SK-N-SH (cell line): ENCODE data around the gene ZNF133. TPM values are rescaled to one million over a fixed set of nuclear protein-coding genes. Genes with fewer than 3 reads are reported as not detected.
A peak's percentile ranks its signal among the peaks of the same experiment; 100 is the strongest.

Experiments used
- CTCF ChIA-PET: fragments of 300-600, 350-600 bp; formaldehyde crosslinking; extraction: SDS; loops from one replicate; lab custom pipeline; 2021; lab: Yijun Ruan, JAX
- POLR2A ChIA-PET: fragments of 350-600 bp; sonication (Branson Sonifier 250); formaldehyde crosslinking; extraction: SDS; loops from one replicate; lab custom pipeline; 2020; ENCODE audit warnings: antibody characterized with exemption, inconsistent platforms; lab: Yijun Ruan, JAX
- DNase-seq: peaks from one replicate; pipeline ENCODE4 v3.0.0; 2012
- H2AFZ ChIP-seq: fragments of 200-600 bp; sonication (generic); 2 replicates; pipeline ENCODE4 v1.8.1; 2016; ENCODE audit warnings: antibody characterized with exemption, mild to moderate bottlenecking, low read depth
- H3F3A ChIP-seq: fragments of 200-600 bp; sonication (generic); replicated peaks from 2 replicates; pipeline ENCODE3; 2016; ENCODE audit warnings: antibody characterized with exemption, mild to moderate bottlenecking; ENCODE audit not compliant: insufficient read depth
- H3K27ac ChIP-seq, 2 experiments: fragments of 200-500 bp in 1 of 2; fragments of 200-600 bp in 1 of 2; sonication (Bioruptor generic) in 1 of 2; sonication (generic), shearing (Covaris generic) in 1 of 2; 2 replicates each; pipeline versions ENCODE4 v1.5.1 to v1.6.1; 2014 to 2016; ENCODE audit warnings: low read depth in 2 of 2, inconsistent platforms in 1 of 2, low read length in 1 of 2, mild to moderate bottlenecking in 1 of 2, mixed read lengths in 1 of 2
- H3K27me3 ChIP-seq: fragments of 200-600 bp; sonication (generic), shearing (Covaris generic); 2 replicates; pipeline ENCODE4 v1.6.1; 2016; ENCODE audit warnings: mixed run types; ENCODE audit not compliant: insufficient read depth
- H3K36me3 ChIP-seq, 2 experiments: fragments of 200-500 bp in 1 of 2; fragments of 200-600 bp in 1 of 2; sonication (Bioruptor generic) in 1 of 2; sonication (generic) in 1 of 2; replicated peaks in 1 of 2; 2 replicates each; pipeline versions ENCODE3 to v1.5.1; 2014 to 2016; ENCODE audit warnings: low read length in 1 of 2, mild to moderate bottlenecking in 1 of 2; ENCODE audit not compliant: insufficient read depth in 2 of 2, control insufficient read depth in 1 of 2
- H3K4me1 ChIP-seq, 2 experiments: fragments of 200-500 bp in 1 of 2; fragments of 200-600 bp in 1 of 2; sonication (Bioruptor generic) in 1 of 2; sonication (generic), shearing (Covaris generic) in 1 of 2; 2 replicates each; pipeline versions ENCODE4 v1.5.1 to v1.6.1; 2014 to 2016; ENCODE audit warnings: low read depth in 1 of 2, low read length in 1 of 2, mixed run types in 1 of 2; ENCODE audit not compliant: insufficient read depth in 2 of 2, control insufficient read depth in 1 of 2
- H3K4me2 ChIP-seq: fragments of 200-600 bp; sonication (generic), shearing (Covaris generic); 2 replicates; pipeline ENCODE4 v1.6.1; 2017; ENCODE audit warnings: mixed run types
- H3K4me3 ChIP-seq, 2 experiments: fragments of 200-500 bp in 1 of 2; fragments of 200-600 bp in 1 of 2; sonication (Bioruptor generic) in 1 of 2; sonication (generic), shearing (Covaris generic) in 1 of 2; 2 replicates each; pipeline versions ENCODE4 v1.5.1 to v1.8.1; 2014 to 2016; ENCODE audit warnings: low read depth in 2 of 2, inconsistent platforms in 1 of 2, low read length in 1 of 2, mild to moderate bottlenecking in 1 of 2, mixed read lengths in 1 of 2, moderate library complexity in 1 of 2
- H3K79me2 ChIP-seq: fragments of 200-600 bp; sonication (generic); 2 replicates; pipeline ENCODE4 v1.8.1; 2017; ENCODE audit warnings: mild to moderate bottlenecking; ENCODE audit not compliant: insufficient read depth
- H3K9ac ChIP-seq: fragments of 200-600 bp; sonication (generic); 2 replicates; pipeline ENCODE4 v1.6.1; 2017; ENCODE audit warnings: mixed run types
- H3K9me2 ChIP-seq: fragments of 200-600 bp; sonication (generic); 2 replicates; pipeline ENCODE4 v1.6.1; 2017; ENCODE audit warnings: mixed run types
- H3K9me3 ChIP-seq: fragments of 200-600 bp; sonication (generic); 2 replicates; pipeline ENCODE4 v1.6.1; 2017; ENCODE audit warnings: mixed run types, mild to moderate bottlenecking, moderate library complexity
- H4K20me1 ChIP-seq: fragments of 200-600 bp; sonication (generic); 2 replicates; pipeline ENCODE4 v1.6.1; 2017; ENCODE audit warnings: mild to moderate bottlenecking, mixed run types; ENCODE audit not compliant: insufficient read depth
- CTCF ChIP-seq: fragments of 200-600 bp; sonication (generic); IDR thresholded peaks from 2 replicates; pipeline ENCODE4 v1.6.1; 2017; ENCODE audit warnings: antibody characterized with exemption, mild to moderate bottlenecking, moderate library complexity
- NFIC ChIP-seq: IDR thresholded peaks from 2 replicates; pipeline ENCODE4 v1.4.0; 2012; ENCODE audit warnings: borderline replicate concordance
- RAD21 ChIP-seq: IDR thresholded peaks from 2 replicates; pipeline ENCODE4 v1.6.1; 2012; ENCODE audit warnings: mild to moderate bottlenecking, low read length
- RXRA ChIP-seq: IDR thresholded peaks from 2 replicates; pipeline ENCODE4 v1.4.0; 2012; ENCODE audit warnings: low read depth, mild to moderate bottlenecking, borderline replicate concordance
- ZBTB33 ChIP-seq: IDR thresholded peaks from 2 replicates; pipeline ENCODE4 v1.4.0; 2012; ENCODE audit warnings: low read depth, borderline replicate concordance
- WGBS: methylation state at CpG from one replicate; pipeline ENCODE4 v1.1.6; 2017; ENCODE audit warnings: low lambda C conversion rate; 5-methylcytosine and 5-hydroxymethylcytosine counted together
- polyA plus RNA-seq, 3 experiments: library from polyadenylated mRNA; depleted of rRNA; stranded (reverse); fragments of >200 nt; gene quantifications; 2 replicates each; pipeline ENCODE4 v1.2.3, GENCODE V29; 2012
- TF ChIP-seq, protein P1 (sequence below): fragments of 150-350 bp; IDR thresholded peaks from 2 replicates; pipeline ENCODE4 v1.6.1; 2016; ENCODE audit warnings: mild to moderate bottlenecking, low read depth, low read length

The ZNF133 gene
- polyA plus RNA-seq, 1 of the 3 experiments (the other 2 are of a cell fraction): 15.5 TPM

GRCh38 chr20:18289306-18289705 is 979 bp downstream of the ZNF133 start:
- Histone ChIP-seq H3K27me3 (no peaks in the 10 kb centered on the region), H3F3A (no peaks in the 10 kb centered on the region), H4K20me1 (no peaks in the 10 kb centered on the region), H3K4me1 (peaks cover 6 to 14% of the 10 kb centered on the region in 2 experiments; a peak in 3 of 4 replicates), H3K79me2 (peaks cover 49% of the 10 kb centered on the region), H2AFZ (peak overlapping the region; percentile 95; the same call in 1 of the 2 replicates), H3K9me2 (no peaks in the 10 kb centered on the region), H3K9ac (peak overlapping the region; percentile 88), H3K27ac (no peak overlapping the region; a peak in 1 of 4 replicates), H3K9me3 (peaks cover 4% of the 10 kb centered on the region; the same call in 1 of the 2 replicates), H3K4me2 (peak overlapping the region; percentile 98), H3K36me3 (peaks cover 8 to 18% of the 10 kb centered on the region in 2 experiments), H3K4me3 (peak overlapping the region; percentile 95 to 99)
- ChIA-PET POLR2A (no interaction called here), CTCF (interaction anchor here (1.7 kb wide), 1 partner anchor 24 kb away, joined by 6 read pairs; no protein-coding TSS in a partner anchor)
- WGBS: 66% methylated on average over 6 of the region's 6 CpGs
- DNase-seq: no peak
- TF ChIP-seq ZBTB33: no peak
- no peak for TF ChIP-seq RAD21
- no peak for TF ChIP-seq NFIC

- peaks cover 23% of the 10 kb centered on the region; the same call in 1 of the 2 replicates for H3K79me2 ChIP-seq
- H3K4me2 ChIP-seq: no peak overlapping the region
- no peak for TF ChIP-seq RXRA
- WGBS: 98% methylated on average over 3 of the region's 3 CpGs
- H3F3A ChIP-seq: no peaks in the 10 kb centered on the region
- H3K9ac ChIP-seq: no peak overlapping the region
- H3K4me1 ChIP-seq: no peaks in the 10 kb centered on the region
- no peaks in the 10 kb centered on the region for H3K9me2 ChIP-seq
- CTCF ChIA-PET: no interaction called here
- POLR2A ChIA-PET: no interaction called here
- no peak overlapping the region for H3K4me3 ChIP-seq
- H2AFZ ChIP-seq: no peak overlapping the region
- no peak for DNase-seq
- 0 out of 2 replicates have a peak, but pooled peaks cover 4% of the 10 kb centered on the region for H3K9me3 ChIP-seq
- H3K27ac ChIP-seq: no peak overlapping the region
- H4K20me1 ChIP-seq: no peaks in the 10 kb centered on the region
- H3K27me3 ChIP-seq: no peaks in the 10 kb centered on the region
- peaks cover 21 to 43% of the 10 kb centered on the region in 2 experiments for H3K36me3 ChIP-seq
Observed at GRCh38 chr20:18299364-18299763, 11.0 kb downstream of the ZNF133 start.

DNA sequence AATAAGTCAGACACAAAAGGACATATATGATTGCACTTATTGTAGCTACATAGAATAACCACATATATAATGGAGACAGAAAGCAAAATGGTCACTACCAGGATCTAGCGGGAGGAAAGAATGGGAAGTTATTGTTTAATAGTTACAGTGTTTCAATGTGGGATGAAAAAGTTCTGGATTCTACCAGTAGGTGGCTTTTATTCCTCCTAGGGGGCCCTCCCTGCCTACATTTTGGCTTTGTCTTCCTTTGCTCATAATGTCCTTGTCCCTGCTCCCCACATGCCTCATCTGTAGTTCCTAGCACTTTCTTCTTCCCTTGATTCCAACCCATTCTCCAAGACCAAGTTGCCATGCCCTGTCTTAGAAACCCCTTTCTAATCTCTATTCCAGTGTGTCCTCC is 16.3 kb downstream of the ZNF133 start:
- 96% methylated on average over 1 of the region's 1 CpG for WGBS
- H3K4me1 ChIP-seq: no peaks in the 10 kb centered on the region
- no peaks in the 10 kb centered on the region for H3K9me2 ChIP-seq
- peak; percentile 8 for DNase-seq
- peaks cover 20 to 40% of the 10 kb centered on the region in 2 experiments for H3K36me3 ChIP-seq
- H3K9ac ChIP-seq: no peak overlapping the region
- H3F3A ChIP-seq: no peaks in the 10 kb centered on the region
- no peaks in the 10 kb centered on the region for H3K27me3 ChIP-seq
- peaks cover 11% of the 10 kb centered on the region; the same call in 1 of the 2 replicates for H3K79me2 ChIP-seq
- no peak overlapping the region for H3K4me2 ChIP-seq
- no peaks in the 10 kb centered on the region for H4K20me1 ChIP-seq
- ChIA-PET CTCF (interaction anchor here (1.5 kb wide), 1 partner anchor 11 kb away, joined by 4 read pairs; no protein-coding TSS in a partner anchor), POLR2A (no interaction called here)
- H3K27ac ChIP-seq: no peak overlapping the region
- no peaks in the 10 kb centered on the region for H3K9me3 ChIP-seq
- no peak overlapping the region for H3K4me3 ChIP-seq
- TF ChIP-seq, protein P1, sequence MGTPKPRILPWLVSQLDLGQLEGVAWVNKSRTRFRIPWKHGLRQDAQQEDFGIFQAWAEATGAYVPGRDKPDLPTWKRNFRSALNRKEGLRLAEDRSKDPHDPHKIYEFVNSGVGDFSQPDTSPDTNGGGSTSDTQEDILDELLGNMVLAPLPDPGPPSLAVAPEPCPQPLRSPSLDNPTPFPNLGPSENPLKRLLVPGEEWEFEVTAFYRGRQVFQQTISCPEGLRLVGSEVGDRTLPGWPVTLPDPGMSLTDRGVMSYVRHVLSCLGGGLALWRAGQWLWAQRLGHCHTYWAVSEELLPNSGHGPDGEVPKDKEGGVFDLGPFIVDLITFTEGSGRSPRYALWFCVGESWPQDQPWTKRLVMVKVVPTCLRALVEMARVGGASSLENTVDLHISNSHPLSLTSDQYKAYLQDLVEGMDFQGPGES: no peak
- TF ChIP-seq CTCF: peak; percentile 31; the same call in 1 of the 2 replicates
- H2AFZ ChIP-seq: no peak overlapping the region
